Type B pancreatic cell (in vitro differentiated cells): ENCODE results near the gene CD302. TPM values are rescaled to one million over a fixed set of nuclear protein-coding genes. Genes with fewer than 3 reads are reported as not detected.

Source experiments
- DNase-seq: peaks from one replicate; pipeline ENCODE4 v3.0.0; 2021; ENCODE audit warnings: mixed read lengths; ENCODE audit not compliant: unreplicated experiment; ENCODE audit errors: extremely low spot score
- H3K27ac Mint-ChIP-seq: 2 replicates; pipeline ENCODE4 v1.8.0; 2021; ENCODE audit warnings: mild to moderate bottlenecking, mixed read lengths
- H3K27me3 Mint-ChIP-seq: 2 replicates; pipeline ENCODE4 v1.8.0; 2021; ENCODE audit warnings: mixed read lengths
- H3K36me3 Mint-ChIP-seq: 2 replicates; pipeline ENCODE4 v1.8.0; 2021; ENCODE audit warnings: mixed read lengths
- H3K4me1 Mint-ChIP-seq: one replicate; pipeline ENCODE4 v1.8.0; 2021; ENCODE audit warnings: mixed read lengths; ENCODE audit not compliant: unreplicated experiment
- H3K4me3 Mint-ChIP-seq: 2 replicates; pipeline ENCODE4 v1.8.0; 2021; ENCODE audit warnings: mild to moderate bottlenecking, mixed read lengths
- H3K9me3 Mint-ChIP-seq: 2 replicates; pipeline ENCODE4 v1.8.0; 2021; ENCODE audit warnings: mixed read lengths
- CTCF ChIP-seq: fragments of 200-600 bp; sonication (generic); conservative IDR thresholded peaks from 2 replicates; pipeline ENCODE4 v1.5.0; 2021; ENCODE audit warnings: antibody characterized with exemption, mild to moderate bottlenecking
- total RNA-seq: library from RNA; stranded (reverse); gene quantifications from 2 replicates; pipeline ENCODE4 v1.2.1, GENCODE V29; 2021; ENCODE audit warnings: low replicate concordance

CD302 gene
- total RNA-seq, 1 donor from 2014 or later: 4.2 TPM

- peaks cover 8% of the 10 kb centered on the region for H3K4me1 Mint-ChIP-seq
- H3K9me3 Mint-ChIP-seq: peaks cover 6% of the 10 kb centered on the region
- no peak overlapping the region for H3K4me3 Mint-ChIP-seq
- H3K36me3 Mint-ChIP-seq: peaks cover 68% of the 10 kb centered on the region
- no peaks in the 10 kb centered on the region for H3K27me3 Mint-ChIP-seq
- no peak overlapping the region for H3K27ac Mint-ChIP-seq
- DNase-seq: no peak
- TF ChIP-seq CTCF: no peak
Measured at GRCh38 chr2:159722580-159722979, 75.4 kb downstream of the CD302 start.

GRCh38 chr2:159720676-159721075 lies 77.3 kb downstream of the CD302 start:
- Mint-ChIP-seq H3K4me1 (peaks cover 16% of the 10 kb centered on the region), H3K9me3 (peaks cover 7% of the 10 kb centered on the region), H3K4me3 (no peak overlapping the region), H3K27me3 (no peaks in the 10 kb centered on the region), H3K36me3 (peaks cover 65% of the 10 kb centered on the region), H3K27ac (no peak overlapping the region)
- no peak for TF ChIP-seq CTCF
- DNase-seq: no peak

Other genes with a start within 250 kb of the CD302 start
- gene BAZ2B, start 181.7 kb downstream of the CD302 start, total RNA-seq: 65.2 and 80.4 TPM in 2 replicates
- 96.1 and 104 TPM in 2 replicates for gene MARCHF7, start 85.7 kb downstream of the CD302 start, total RNA-seq
- gene LY75, start 106.5 kb upstream of the CD302 start, total RNA-seq: 0.29 and 0.74 TPM in 2 replicates